ENCODE data around the gene CA10.

- TF ChIP-seq POLR2AphosphoS5 (IDR thresholded peaks at IDR 0.05) (no peak), POLR2A (IDR thresholded peaks at IDR 0.05) (no peak)
Measured at GRCh38 chr17:51607512-51607911, 551.0 kb downstream of the CA10 start.
